Renal pelvis (tissue), 4 donors: ENCODE data around the gene FOXP1. TPM values are rescaled to one million over a fixed set of nuclear protein-coding genes. Genes with fewer than 3 reads are reported as not detected.
A peak's percentile ranks its signal among the peaks of the same experiment; 100 is the strongest.

Source experiments
- DNase-seq: peaks from one replicate; pipeline ENCODE4 v3.0.0-alpha.2; 2013
- polyA plus RNA-seq, 3 donors: library from polyadenylated mRNA; unstranded; fragments of 120-200 nt; gene quantifications; one replicate each; pipeline ENCODE4 v1.2.1, GENCODE V29; 2013; ENCODE audit not compliant: insufficient read length in 3 of 3

Gene FOXP1
- polyA plus RNA-seq, 3 donors, result 33.6 to 43.2 (median 40.6) TPM

GRCh38 chr3:71217640-71218222 is 365.8 kb downstream of the FOXP1 start:
- no peak for DNase-seq

- no peak for DNase-seq
Measured at GRCh38 chr3:71215351-71215750, 368.2 kb downstream of the FOXP1 start.

GRCh38 chr3:71214797-71215196 is 368.7 kb downstream of the FOXP1 start:
- DNase-seq, result no peak

GRCh38 chr3:71214016-71214415 is 369.5 kb downstream of the FOXP1 start:
- DNase-seq, result no peak

- no peak for DNase-seq
Measured at GRCh38 chr3:71211083-71211482, 372.4 kb downstream of the FOXP1 start.

DNA sequence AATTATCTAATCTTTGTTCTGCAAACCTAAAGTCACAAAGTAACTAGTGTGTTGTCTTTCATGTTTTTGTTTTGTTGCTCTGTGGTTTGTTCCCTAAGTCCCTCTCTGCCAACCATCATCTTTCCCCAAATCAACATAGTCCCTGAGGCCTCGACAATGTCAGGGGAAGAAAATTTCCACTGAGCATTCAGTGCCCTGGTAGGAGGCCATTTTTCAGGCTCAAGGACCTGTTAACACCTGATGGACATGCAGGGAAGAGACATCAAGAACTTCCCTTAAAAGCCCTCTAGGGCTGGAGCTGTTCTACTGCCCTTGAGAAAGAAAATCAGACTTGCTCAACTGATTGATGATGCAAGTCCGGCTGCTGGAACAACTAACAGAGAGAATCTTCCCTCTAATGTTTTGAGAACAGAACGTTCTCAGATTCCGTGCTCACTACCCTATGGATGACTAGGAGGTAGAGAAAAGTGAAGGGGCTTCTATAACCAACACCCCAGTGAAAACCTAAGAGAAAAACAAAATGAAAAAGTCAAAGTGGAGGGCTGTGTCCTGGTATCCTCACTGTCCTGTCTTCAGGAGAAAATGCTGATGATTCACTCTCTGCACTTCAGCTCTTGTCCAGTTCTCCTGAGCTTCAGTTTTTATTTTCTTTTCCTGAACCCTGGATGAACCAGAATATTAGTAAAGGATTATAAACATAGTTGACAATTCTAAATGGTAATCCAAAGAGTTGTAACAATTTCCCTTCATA is 373.1 kb downstream of the FOXP1 start:
- DNase-seq, result no peak

DNA sequence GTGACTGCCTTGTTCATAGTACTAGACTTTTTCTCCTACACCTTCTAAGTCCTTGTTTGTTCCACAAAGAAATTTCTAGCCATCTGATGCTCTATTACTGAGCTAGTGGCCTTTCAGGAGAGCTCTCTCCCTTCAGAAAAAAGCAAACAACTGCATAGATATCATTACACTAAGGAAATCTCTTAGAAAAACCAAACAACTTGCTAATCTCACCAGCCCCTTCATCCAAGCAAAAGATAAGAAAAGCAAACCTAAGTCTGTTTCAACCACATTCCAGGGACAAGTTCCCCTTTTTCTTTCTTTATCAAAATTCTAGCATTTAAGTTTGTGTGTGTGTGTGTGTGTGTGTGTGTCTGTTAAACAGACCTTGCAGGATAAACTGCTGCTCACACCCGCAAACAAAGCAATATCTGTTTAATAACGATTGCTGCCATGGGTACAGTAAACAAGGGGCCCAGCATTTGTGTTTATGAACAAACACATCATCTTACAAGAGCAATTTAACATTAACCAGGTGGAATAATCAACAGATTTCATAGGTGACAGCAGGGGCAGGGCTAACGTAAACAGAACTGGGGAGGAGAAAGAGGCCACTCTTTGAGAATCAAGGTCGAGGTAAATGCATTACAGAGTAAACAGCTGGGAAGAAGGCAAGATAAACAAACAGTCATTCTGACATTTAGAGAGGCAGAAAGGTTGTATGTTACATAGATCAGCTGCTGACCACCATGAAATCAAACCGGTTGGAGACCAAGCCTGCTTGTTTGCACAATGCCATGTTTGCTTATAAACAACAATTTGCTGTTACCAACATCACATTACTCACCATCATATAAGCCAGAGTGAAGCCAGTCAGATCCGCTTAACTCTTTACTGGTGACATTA is 375.1 kb downstream of the FOXP1 start:
- DNase-seq, result no peak

DNA sequence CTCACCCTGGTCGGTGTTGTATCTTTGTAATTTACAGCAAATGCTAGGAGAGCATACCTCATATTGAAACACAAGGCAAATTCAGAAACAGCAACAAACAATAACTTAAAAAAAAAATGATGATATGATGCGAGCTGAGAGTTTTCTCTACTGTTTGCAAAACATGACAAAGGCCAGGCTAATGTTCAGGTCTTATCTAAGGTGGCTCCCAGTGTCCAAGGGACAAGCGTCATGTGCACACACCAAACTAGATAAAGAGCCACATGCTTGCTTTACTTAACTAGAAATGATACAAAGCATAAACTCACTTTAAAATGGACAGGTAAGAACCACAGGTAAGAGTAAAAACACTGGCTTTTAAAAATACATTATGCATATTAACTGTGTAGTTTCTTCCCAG is 375.9 kb downstream of the FOXP1 start:
- DNase-seq, result no peak

DNA sequence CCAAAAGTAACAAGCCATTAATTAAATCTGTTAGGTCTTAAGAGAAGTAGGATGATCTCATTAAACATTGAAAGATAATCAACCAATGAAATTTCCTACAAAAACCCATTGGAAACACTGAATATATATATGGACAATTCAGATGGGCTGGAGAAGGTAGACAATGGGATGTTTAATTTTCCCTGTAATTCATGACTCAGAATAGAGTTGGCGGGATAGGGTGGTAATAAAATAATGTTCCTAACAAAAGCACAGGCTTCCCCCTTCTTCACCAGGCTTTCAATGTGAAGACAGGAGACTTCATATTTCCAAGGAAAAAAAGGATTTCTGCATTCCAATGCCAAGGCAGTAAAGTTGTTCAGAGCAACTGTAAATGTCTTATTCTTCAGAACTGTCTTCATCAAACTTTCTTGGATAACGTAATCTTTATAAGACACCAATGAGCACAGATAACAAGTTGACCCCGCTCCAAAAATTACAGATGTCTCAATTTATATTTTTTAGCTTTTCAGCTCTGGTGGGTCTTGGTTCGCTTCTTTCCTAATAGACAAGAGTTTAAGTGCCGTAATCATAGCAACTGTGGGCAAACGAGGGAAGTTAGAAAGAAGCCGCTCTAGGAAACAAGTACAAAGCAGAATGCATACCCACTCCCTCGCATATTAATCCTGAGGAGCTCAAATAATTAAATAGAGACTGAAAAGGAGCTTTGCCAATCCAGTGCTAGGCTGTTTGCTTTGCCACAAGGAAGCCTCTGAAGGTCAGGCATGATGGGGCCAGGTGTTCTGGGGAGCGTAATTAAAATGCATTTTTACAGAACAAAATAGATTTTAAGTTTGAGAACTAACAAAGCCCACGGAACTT is 377.0 kb downstream of the FOXP1 start:
- no peak for DNase-seq

DNA sequence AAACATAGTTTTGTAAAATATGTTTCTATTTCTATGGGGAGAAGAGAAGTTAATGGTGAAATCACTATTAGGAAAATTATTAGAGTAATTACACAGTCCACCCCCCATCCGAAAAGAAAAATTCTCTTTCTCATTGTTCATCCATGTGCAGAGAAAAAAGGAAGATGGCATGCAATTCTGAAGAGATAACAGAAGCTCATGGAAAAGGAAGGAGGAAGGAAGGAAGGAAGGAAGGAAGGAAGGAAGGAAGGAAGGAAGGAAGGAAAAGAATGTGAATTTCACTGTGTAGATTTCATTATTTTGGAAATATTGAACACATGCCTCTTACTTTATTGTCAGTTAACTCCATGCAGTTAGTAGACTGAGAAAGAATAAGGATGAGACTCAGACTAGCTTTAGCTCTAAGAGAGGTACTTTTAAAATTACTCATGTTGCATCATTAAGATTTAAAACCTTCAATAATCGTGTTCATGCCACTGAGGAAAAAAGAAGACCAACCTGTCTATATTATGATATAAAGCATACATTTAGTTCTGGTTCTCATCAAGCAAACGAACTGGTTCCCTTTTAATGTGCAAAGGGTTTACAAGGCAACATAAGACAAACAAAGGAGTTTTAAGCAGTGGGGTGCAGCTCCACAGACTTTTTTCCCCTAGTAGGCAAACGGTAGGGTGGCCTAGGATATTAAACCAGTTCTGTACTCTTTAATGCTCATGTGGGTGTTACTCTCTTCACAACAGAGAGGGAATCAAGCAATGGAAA is 379.6 kb downstream of the FOXP1 start:
- DNase-seq, result no peak

DNA sequence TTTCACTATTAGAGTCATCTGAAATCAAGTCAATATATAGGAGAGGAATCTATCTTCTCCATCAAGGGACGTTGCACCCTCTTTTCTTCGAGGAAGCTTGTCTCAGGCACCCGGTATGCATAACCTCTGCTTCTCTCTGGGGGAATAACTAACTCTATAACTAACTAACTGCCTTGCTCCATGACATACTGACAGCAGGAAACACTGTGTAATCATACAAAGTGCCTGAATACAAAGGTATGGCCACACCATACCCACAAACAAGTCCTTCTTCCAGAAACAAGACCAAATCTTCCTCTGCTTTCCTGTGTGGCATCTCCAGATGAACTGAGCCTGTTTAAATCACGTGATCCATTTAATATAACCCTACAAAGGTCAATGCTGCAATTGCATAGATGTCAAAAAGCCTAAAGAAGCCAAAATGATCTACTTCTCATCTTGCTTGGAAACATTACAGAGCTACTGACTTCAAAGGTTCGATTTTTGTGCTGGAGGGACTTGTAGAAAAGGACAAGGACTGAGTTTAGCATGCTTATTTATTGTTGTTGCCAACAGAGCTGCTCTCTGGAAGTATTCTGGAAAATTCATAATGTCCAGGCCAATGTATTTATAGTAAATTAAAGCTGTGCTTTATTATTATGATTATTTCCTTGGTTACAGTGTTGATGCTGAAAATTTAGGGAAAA is 380.5 kb downstream of the FOXP1 start:
- DNase-seq, result no peak

- no peak for DNase-seq
Measured at GRCh38 chr3:71201939-71202338, 381.6 kb downstream of the FOXP1 start.

DNA sequence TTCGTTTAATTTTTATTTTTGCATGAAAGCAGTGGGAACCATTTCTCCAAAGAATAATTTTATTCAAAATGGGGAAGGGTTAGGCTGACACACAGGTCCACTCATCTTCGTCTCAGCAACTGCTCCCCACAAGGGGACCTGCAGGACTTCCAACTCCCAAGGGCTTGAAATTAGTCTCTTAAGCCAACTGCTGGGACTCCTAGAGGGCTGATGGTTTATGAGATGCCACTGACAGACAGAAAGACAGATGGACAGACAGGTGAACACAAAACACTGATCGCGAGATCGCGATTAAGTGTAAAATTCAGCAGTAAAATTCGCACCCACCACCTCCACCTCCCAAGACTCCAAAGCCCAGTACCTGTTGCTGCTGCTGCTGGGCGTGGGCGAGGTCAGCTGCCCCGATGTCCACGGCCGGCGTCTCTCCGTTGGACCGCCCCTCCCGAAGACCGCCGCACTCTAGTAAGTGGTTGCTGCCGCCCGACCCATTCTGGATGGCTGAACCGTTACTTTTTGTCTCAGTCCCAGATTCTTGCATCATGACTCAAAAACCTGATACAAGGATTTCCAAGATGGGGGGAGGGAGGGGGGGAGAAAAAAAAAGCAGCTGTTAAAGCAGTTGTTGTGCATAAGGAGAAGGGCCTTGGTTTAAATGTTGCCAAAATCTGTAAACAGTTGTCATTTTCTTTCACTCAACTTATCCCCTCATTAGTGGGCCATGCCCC is 385.5 kb downstream of the FOXP1 start:
- DNase-seq, result no peak

GRCh38 chr3:71195492-71195891 is 388.0 kb downstream of the FOXP1 start:
- peak; percentile 70 for DNase-seq

DNA sequence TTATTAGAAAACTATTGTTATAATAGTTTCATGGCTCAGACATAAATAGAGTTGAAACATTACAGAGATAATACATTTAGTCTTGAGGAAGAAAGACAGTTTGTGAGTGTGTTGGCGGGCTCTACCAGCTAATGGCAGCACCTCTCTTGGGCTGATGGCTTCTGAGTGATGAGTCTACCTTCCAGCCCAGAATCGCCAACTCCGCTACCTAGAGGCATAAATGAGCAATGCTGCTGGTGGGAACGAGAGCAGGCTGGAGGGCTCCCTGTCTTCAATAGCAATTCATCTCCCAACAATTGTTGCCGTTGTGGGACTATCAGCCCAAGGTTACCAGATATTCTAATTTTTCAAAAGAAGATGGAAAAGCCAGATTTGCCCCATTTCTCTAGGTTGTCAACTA is 388.7 kb downstream of the FOXP1 start:
- DNase-seq, result no peak

- DNase-seq, result no peak
Measured at GRCh38 chr3:71191031-71191482, 392.5 kb downstream of the FOXP1 start.

DNA sequence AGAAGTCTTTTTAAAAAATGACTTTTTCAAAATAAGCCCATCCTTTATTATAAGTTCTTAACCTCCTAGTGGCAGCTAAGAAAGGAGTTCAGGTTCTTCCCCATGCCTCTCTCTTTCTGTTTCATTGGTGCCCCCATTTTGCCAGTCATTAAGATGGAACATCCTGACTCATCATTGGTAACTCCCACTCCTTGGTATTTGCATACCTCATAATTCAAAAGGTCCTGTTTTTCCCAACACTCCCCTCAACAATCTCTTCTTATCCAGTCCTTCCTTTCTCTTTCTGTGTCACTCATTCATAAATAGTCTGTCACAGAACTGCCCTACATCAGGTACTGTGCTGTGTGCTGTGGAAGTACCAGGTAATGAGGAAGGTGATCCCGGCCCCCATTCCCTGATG is 394.0 kb downstream of the FOXP1 start:
- DNase-seq, result no peak

DNA sequence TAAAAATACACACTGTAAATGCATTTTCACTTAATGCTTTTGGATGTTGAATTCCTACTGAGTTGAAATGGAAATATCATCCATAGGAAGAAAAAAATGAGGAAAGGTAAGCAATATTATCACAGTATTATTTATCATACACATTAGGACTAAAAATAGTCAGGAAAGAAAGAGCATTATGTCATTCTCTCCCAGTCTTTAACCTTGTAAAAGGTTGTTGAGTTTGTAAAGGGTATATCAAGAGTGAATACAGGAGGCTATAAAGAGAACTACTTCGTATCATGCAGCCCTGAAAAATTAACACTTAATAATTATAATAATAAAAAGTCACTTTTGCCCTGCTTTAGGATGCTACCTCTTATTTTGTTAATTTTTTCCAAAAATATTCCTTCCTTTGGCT is 395.8 kb downstream of the FOXP1 start:
- DNase-seq, result no peak

GRCh38 chr3:71186801-71187200 is 396.7 kb downstream of the FOXP1 start:
- no peak for DNase-seq
